ENCODE data around the gene BSG.

BSG gene

DNA sequence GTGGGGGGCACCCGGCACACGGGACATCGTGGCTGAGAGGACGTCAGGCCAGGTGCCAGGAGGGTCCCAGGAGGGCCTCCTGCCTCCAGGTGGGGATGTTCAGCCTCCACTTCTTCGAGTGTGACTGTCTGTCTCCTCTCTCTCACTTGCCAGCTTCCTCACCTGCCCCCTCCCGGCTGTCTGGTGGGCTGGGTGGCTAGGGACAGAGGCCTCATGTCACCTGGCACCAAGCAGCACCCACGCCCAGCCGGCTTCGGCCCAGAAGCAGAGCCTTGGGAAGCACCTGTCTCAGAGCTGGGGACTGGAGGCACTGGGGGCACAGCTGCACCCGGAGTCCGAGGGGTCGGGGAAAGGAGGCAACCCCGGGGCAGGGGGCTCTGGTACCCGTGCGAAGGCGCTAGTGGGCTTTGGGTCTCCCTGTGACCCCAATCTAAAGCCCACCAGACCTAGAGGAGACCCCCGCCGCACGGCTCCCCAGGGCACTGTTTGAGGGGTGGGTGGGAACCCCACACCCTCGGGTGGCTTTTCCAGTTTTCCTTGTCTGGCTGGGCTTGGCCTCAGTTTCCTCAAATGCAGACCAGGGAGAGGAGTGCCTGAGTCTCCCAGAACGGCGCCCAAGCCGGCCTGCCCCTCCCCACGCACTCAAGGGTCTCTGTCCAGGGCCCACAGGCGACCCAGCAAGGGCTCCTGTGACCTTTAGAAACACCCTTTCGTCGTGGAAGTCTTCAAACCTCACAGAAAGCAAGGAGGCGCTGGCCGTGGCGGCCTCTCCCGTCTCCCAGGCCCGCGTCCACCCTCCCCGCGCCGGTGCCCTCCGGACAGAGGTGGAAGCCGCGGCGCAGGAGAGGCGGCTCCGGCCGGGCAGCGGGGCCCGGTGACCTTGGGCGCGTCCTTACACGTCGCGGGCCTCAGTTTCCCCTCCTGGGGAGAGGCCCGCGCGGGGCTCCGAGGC, 16.6 kb downstream of the BSG start:
- Mint-ChIP-seq H3K9me3 (no peaks in the 10 kb centered on the region), H3K4me1 (peaks cover 3% of the 10 kb centered on the region), H3K4me3 (peak overlapping the region; percentile 61), H3K27ac (no peak overlapping the region), H3K36me3 (no peaks in the 10 kb centered on the region), H3K27me3 (peaks cover 6% of the 10 kb centered on the region)

DNA sequence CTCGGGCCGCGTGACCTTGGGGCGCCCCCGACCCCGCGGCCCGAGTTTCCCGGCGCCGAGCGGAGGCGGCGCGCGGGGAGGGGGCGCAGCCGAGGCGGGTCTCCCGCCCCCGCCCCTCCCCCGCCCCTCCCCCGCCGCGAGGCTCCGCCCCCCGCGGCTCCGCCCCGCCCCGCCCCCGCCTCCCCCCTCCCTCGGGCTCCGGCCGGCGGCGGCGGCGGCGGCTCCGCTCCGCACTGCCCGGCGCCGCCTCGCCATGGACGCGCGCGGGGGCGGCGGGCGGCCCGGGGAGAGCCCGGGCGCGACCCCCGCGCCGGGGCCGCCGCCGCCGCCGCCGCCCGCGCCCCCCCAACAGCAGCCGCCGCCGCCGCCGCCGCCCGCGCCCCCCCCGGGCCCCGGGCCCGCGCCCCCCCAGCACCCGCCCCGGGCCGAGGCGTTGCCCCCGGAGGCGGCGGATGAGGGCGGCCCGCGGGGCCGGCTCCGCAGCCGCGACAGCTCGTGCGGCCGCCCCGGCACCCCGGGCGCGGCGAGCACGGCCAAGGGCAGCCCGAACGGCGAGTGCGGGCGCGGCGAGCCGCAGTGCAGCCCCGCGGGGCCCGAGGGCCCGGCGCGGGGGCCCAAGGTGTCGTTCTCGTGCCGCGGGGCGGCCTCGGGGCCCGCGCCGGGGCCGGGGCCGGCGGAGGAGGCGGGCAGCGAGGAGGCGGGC, 17.4 kb downstream of the BSG start, which contains the start of gene HCN2:
HCN2 (plus strand) TSS at position 189 of the 703 bp plus-strand sequence; CDS start at position 254, 65 bp downstream.
- H3K4me3 Mint-ChIP-seq: peak within 1 kb of the TSS; percentile 61
- no peak within 1 kb of the TSS for H3K27ac Mint-ChIP-seq
- no peaks in the 10 kb centered on the region for H3K36me3 Mint-ChIP-seq
- peaks cover 3% of the 10 kb centered on the region for H3K4me1 Mint-ChIP-seq
- no peaks in the 10 kb centered on the region for H3K9me3 Mint-ChIP-seq
- peaks cover 6% of the 10 kb centered on the region for H3K27me3 Mint-ChIP-seq

DNA sequence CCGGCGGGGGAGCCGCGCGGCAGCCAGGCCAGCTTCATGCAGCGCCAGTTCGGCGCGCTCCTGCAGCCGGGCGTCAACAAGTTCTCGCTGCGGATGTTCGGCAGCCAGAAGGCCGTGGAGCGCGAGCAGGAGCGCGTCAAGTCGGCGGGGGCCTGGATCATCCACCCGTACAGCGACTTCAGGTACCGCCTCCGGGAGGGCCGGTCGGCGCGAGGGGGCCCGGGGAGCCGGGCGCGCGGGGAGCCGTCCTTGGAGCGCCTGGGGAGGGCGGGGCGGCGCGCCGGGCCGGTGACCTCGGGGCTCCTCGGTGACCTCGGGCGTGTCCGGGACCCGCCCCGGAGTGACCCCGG, 18.0 kb downstream of the BSG start:
- Mint-ChIP-seq H3K36me3 (no peaks in the 10 kb centered on the region), H3K4me3 (peak overlapping the region; percentile 49), H3K4me1 (peaks cover 3% of the 10 kb centered on the region), H3K9me3 (no peaks in the 10 kb centered on the region), H3K27ac (no peak overlapping the region), H3K27me3 (peaks cover 6% of the 10 kb centered on the region)

DNA sequence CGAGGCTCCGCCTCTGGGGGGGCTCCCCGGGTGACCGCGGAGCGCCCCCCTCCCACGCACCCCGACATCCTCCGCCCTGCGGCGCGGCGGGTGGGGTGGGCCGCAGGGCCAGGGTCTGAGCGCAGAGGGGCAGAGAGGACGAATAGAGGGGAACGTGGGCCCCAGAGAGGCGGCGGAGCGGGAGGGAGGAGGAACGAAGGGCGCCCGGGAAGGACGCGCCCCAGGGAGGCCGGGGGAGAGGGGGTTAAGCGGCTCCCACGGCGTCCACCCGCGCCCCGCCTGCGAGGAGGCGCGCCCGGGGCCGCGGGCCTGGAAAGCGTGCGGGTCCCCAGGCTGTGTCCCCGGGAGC, 18.3 kb downstream of the BSG start:
- Mint-ChIP-seq H3K27me3 (peaks cover 6% of the 10 kb centered on the region), H3K4me3 (no peak overlapping the region), H3K27ac (no peak overlapping the region), H3K4me1 (peaks cover 3% of the 10 kb centered on the region), H3K9me3 (no peaks in the 10 kb centered on the region), H3K36me3 (no peaks in the 10 kb centered on the region)

DNA sequence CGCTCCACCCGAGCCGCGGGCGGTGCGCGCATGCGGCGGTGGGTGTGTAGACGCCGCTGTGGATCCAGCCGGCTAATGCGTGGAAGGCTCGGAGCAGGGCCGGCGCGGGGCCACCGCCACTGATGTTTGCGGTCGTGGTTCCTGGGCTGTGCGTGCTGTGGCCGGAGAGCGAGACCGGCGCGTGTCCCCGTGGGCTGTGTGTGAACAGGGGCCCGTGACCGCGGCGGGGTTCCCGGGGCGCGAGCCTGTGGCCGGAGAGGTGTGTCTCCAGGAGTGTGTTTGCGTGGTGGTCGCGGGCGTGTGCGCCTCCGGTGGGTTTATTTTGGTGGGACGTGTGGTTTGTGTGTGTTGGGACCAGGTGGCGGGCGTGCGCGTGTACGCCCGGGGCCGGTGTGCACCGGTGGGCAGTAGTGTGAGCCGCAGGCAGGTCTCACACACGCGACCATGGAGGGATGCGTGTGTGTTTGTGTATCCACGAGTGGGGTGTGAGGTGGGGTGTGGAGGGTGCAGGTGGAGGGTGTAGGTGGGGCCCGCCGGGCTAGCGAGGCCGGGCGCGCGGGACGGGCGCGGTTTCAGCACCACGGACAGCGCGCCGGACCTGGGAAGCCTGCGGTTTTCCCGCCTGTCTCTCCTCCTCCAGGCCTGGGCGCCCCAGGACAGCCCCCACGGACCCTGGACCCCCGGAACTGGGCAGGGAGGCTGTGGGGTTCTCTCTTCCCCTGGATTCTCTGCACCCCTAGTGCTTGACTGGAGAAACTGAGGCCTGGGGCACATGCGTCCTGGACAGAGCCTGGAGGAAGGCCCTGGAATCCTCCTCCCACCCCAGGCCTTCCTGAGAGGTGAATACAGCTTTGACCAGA, 18.9 kb downstream of the BSG start:
- H3K27ac Mint-ChIP-seq: no peak overlapping the region
- no peak overlapping the region for H3K4me3 Mint-ChIP-seq
- no peaks in the 10 kb centered on the region for H3K36me3 Mint-ChIP-seq
- peaks cover 6% of the 10 kb centered on the region for H3K27me3 Mint-ChIP-seq
- peaks cover 3% of the 10 kb centered on the region for H3K4me1 Mint-ChIP-seq
- H3K9me3 Mint-ChIP-seq: no peaks in the 10 kb centered on the region

DNA sequence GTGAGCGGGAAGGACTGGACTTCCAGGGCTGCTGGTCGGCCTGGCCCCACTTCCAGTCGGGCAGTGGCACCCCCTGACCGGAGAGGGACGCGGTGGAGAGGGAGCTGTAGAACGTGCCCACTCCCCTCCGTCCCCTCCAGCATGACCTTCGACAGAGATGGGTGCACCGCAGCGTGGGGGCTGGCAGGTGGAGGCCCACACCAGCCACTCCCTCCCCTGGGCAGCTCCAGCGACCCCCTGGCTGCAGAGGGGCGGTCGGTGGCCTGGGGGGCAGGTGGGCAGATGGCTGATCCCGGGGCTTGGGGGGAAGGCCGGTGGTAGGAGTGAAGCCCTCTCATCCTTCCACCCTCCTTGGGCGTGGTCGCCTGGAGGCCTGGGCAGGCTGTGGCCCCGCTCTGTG, 19.7 kb downstream of the BSG start:
- Mint-ChIP-seq H3K27me3 (peaks cover 6% of the 10 kb centered on the region), H3K4me1 (peaks cover 3% of the 10 kb centered on the region), H3K4me3 (no peak overlapping the region), H3K27ac (peak overlapping the region; percentile 4), H3K9me3 (no peaks in the 10 kb centered on the region), H3K36me3 (no peaks in the 10 kb centered on the region)

DNA sequence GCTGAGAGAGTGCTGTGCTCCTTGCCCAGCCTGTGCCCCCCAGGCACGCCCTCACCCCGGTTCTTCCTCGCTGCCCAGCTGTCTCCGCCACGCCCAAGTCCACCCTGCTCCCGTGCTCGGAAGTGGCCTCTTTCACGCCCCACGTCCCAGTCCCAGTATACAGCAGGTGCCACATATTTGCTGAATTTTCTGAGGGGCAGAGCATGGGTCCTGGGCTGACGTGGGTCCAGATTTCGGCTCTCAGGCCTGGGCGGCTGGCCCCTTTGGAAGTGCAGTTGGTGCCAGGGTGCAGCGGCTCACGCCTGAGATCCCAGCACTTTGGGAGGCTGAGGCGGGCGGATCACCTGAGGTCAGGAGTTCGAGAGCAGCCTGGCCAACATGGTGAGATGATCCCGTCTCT, 20.7 kb downstream of the BSG start:
- Mint-ChIP-seq H3K27ac (no peak overlapping the region), H3K4me1 (peaks cover 1% of the 10 kb centered on the region), H3K9me3 (no peaks in the 10 kb centered on the region), H3K4me3 (no peak overlapping the region), H3K27me3 (peaks cover 5% of the 10 kb centered on the region), H3K36me3 (no peaks in the 10 kb centered on the region)

DNA sequence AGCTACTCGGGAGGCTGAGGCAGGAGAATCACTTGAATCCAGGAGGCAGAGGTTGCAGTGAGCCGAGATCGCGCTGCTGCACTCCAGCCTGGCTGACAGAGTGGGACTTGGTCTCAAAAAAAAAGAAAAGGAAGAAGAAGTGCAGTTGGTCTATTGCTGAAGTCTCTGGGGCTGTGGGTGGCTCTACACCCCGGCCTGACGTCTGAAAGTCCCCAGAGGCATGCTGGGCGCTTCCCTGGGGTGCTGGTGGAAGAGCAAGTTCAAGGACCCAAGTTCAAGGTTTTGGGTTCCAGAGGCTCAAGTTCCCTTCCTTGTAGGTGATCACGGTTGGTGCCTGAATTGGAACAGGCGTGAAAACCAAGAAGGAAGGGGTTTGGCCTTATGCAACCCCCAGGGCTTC, 21.1 kb downstream of the BSG start:
- Mint-ChIP-seq H3K36me3 (no peaks in the 10 kb centered on the region), H3K27ac (no peak overlapping the region), H3K27me3 (peaks cover 5% of the 10 kb centered on the region), H3K4me3 (no peak overlapping the region), H3K9me3 (no peaks in the 10 kb centered on the region), H3K4me1 (no peaks in the 10 kb centered on the region)

DNA sequence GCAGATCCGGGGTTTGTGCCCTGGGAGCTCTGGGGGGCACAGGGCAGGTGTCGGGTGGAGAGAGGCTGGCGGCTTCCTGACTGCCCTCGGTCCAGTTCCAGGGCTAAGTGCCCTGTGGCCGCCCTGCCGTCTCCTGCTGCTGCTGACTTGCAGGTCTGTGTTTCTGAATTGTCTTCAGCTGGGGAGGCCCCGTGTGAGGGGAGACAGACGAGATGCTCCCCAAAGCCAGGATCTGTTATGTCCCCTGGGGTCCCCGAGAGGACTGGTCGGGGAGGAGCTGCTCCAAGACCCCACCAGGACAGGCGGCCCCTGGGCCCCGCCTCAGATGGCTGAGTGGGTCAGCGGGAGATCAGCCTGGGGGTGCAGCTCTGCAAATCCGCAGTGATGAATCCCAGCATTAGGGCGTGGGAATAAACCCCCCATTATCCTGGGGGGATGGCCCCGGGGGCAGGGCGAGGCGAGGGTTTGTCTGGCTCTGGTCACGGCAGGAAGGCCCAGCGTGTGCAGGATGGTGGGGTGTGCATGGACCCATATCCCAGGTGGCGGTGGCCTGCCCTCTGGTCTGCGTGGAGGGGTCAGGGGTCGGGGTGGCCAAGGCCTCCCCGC, 22.0 kb downstream of the BSG start:
- Mint-ChIP-seq H3K4me1 (no peaks in the 10 kb centered on the region), H3K27ac (no peak overlapping the region), H3K27me3 (peaks cover 3% of the 10 kb centered on the region), H3K36me3 (no peaks in the 10 kb centered on the region), H3K4me3 (peak overlapping the region; percentile 33), H3K9me3 (no peaks in the 10 kb centered on the region)

DNA sequence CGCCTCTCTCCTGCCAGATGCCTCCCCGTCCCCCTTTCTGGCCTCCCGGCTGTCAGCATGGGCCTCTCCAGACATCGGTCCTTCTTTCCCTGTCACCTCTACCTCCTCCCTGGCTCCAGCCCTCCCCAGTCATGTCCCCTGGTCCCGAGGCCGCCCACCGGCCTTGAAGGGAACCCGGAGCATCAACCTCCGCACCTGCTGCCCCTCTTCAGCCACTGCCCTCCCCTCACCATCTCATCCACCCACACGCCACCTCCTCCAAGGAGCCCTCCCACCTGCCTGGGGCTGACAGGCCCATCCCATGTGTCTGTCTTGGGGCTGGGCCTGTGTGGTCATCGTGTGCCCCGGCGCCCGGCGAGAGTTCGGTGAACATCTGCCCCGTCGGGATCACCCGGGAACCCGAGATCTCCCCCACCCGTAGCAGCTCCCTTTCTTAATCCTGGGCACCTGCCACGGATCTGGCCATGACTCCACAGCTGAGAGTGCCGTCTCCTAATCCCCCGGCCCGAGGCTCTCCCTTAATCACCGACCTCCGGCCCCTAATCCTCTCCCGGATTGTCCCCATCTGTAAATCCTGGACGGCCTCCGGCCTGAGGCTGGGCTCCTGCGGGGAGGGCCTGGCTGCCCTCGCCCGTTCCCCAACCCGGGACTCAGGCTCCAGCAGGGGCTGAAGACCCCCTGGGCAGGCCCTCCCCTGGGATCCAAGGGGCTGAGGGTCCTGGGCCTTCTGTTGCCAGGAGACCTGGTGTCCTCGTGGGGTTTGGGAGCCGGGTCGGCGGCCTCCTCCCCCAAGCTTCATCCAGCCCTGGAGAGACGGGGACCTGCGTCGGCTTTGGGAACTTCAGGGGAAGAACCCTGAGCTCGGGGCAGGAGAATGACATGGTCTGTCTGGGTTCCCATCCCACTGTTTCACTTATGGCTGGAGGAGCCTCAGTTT, 23.2 kb downstream of the BSG start:
- Mint-ChIP-seq H3K36me3 (no peaks in the 10 kb centered on the region), H3K4me1 (no peaks in the 10 kb centered on the region), H3K9me3 (no peaks in the 10 kb centered on the region), H3K27ac (no peak overlapping the region), H3K27me3 (peaks cover 3% of the 10 kb centered on the region), H3K4me3 (no peak overlapping the region)

DNA sequence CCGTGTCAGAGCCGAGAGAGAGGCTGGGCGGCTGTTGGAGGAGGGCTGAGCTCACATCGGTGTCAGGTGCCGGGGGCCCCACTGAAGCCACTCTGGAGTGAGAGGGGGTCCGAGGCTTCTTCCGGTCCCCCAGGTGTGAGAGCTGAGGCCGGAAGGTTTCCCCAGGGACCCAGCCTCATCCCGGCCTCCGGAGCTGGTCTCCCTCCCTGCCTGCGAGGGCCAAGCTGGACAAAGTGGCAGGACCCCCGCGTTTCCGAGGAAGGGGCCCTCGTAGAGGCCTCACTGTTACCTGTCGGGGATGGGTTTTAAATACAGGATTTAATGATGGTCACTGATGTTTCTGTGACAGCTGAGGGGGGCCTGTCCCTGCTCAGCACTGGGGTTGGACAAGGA, 23.9 kb downstream of the BSG start:
- Mint-ChIP-seq H3K4me1 (no peaks in the 10 kb centered on the region), H3K27me3 (peaks cover under 1% of the 10 kb centered on the region), H3K36me3 (no peaks in the 10 kb centered on the region), H3K9me3 (no peaks in the 10 kb centered on the region), H3K4me3 (no peak overlapping the region), H3K27ac (no peak overlapping the region)

DNA sequence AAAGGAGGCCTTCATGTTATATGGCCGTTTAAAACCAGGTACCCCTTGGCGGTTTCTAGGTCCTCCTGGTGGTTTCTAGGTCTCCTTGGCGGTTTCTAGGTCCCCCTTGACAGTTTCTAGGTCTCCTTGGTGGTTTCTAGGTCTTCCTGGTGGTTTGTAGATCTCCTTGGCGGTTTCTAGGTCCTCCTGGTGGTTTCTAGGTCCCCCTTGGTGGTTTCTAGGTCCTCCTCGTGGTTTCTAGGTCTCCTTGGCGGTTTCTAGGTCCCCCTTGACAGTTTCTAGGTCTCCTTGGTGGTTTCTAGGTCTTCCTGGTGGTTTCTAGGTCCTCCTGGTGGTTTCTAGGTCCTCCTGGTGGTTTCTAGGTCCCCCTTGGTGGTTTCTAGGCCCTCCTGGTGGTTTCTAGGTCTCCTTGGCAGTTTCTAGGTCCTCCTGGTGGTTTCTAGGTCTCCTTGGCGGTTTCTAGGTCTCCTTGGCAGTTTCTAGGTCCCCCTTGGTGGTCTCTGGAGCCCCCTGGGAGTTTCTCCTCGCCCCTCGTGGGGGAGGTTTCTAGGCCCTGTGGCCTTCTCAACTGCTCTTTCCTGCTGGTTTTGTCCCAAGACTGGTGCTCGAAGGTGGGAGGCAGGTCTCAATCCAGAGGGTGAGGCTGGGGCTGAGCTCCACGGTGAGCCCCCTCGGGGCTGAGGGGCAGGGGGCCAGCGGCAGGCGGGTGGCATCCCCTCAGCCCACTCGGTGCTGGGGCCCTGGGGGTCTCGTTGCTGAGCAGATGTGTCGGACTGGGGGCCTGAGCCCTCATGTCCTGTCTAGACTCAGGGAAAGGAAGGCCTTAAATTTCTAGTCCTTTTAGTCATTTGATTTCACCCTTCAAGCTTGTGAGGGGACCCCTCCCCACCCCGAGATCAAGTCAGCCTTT, 25.3 kb downstream of the BSG start:
- no peak overlapping the region for H3K27ac Mint-ChIP-seq
- no peaks in the 10 kb centered on the region for H3K9me3 Mint-ChIP-seq
- no peaks in the 10 kb centered on the region for H3K36me3 Mint-ChIP-seq
- H3K4me3 Mint-ChIP-seq: no peak overlapping the region
- no peaks in the 10 kb centered on the region for H3K27me3 Mint-ChIP-seq
- H3K4me1 Mint-ChIP-seq: no peaks in the 10 kb centered on the region

DNA sequence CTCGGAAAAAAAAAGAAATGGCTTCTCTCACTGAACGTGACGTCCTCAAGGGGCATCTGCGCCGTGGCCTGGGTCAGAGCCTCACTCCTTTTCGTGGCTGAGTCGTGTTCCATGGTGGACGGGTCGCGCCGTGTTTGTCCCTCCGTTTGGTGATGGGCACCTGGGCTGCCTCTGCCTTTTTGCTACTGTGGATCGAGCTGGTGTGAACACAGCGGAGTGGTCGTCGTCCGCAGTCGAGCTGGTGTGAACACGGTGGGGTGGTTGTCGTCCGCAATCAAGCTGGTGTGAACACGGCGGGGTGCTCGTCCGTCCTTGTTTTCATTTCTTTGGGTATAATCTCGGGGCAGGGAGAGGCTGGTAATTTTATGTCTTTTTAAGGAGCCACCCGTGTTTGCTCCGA, 28.9 kb downstream of the BSG start:
- Mint-ChIP-seq H3K9me3 (no peaks in the 10 kb centered on the region), H3K27me3 (no peaks in the 10 kb centered on the region), H3K36me3 (no peaks in the 10 kb centered on the region), H3K27ac (no peak overlapping the region), H3K4me1 (no peaks in the 10 kb centered on the region), H3K4me3 (no peak overlapping the region)

DNA sequence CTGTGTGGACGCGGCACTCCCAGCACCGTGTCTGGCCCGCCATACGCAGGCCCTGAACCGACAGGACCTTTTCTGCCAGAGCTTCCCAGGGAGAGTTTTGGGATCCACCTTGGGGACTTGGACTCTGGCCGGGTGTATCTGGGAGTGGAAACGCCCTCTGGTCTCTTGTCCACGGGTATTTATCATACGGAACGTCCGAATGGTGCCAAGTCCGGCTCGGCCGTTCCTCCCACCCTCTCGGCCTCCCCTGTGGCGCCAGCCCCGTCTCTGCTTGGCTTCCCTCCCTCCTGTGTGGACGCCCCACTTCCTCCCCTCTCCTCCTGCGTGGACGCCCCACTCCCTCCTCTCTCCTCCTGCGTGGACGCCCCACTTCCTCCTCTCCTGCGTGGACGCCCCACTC, 29.4 kb downstream of the BSG start:
- no peaks in the 10 kb centered on the region for H3K27me3 Mint-ChIP-seq
- no peaks in the 10 kb centered on the region for H3K36me3 Mint-ChIP-seq
- no peaks in the 10 kb centered on the region for H3K9me3 Mint-ChIP-seq
- no peak overlapping the region for H3K27ac Mint-ChIP-seq
- H3K4me1 Mint-ChIP-seq: no peaks in the 10 kb centered on the region
- H3K4me3 Mint-ChIP-seq: no peak overlapping the region

Measured in activated naive CD4-positive, alpha-beta T cell treated with anti-CD3 and anti-CD28 coated beads, Interleukin-2, amount 50 U/mL, for 24 hours (primary cell).